AG04450 (cell line): ENCODE measurements around the gene PLCD3. TPM values are rescaled to one million over a fixed set of nuclear protein-coding genes. Genes with fewer than 3 reads are reported as not detected.

Experiments
- CTCF ChIA-PET: fragments of 300-600, 350-600 bp; formaldehyde crosslinking; extraction: SDS; loops from one replicate; lab custom pipeline; 2022; ENCODE audit warnings: antibody characterized with exemption, inconsistent platforms; lab: Charles Lee
- POLR2A ChIA-PET: fragments of 350-600 bp; formaldehyde crosslinking; extraction: SDS; loops from one replicate; lab custom pipeline; 2021; ENCODE audit warnings: antibody characterized with exemption, inconsistent platforms; lab: Yijun Ruan, JAX
- DNase-seq: peaks from one replicate; pipeline ENCODE4 v3.0.0-alpha.2; 2011; ENCODE audit warnings: low read depth, low spot score
- H3K27ac ChIP-seq: one replicate; pipeline ENCODE4 v1.5.1; 2012; ENCODE audit warnings: low read depth, low read length, control low read depth
- H3K27me3 ChIP-seq: one replicate; pipeline ENCODE4 v1.6.0; 2012; ENCODE audit warnings: low read length; ENCODE audit not compliant: control insufficient read depth, insufficient read depth
- H3K4me3 ChIP-seq: 2 replicates; pipeline ENCODE4 v1.5.1; 2011; ENCODE audit warnings: mild to moderate bottlenecking, low read depth, low read length, control low read depth
- H3K9me3 ChIP-seq: 2 replicates; pipeline ENCODE4 v1.5.1; 2012; ENCODE audit warnings: low read length; ENCODE audit not compliant: control insufficient read depth, insufficient read depth
- CTCF ChIP-seq: IDR thresholded peaks from 2 replicates; pipeline ENCODE4 v1.5.1; 2011; ENCODE audit warnings: low read depth, low read length, control low read depth, inconsistent platforms
- polyA plus RNA-seq: library from polyadenylated mRNA; depleted of rRNA; stranded (reverse); fragments of >200 nt; gene quantifications from 2 replicates; pipeline ENCODE4 v1.2.3, GENCODE V29; 2011

PLCD3 gene
- polyA plus RNA-seq, 1 experiment: 28.2 TPM

- TF ChIP-seq CTCF: peak; percentile 81
- peak overlapping the region; percentile 83 for H3K4me3 ChIP-seq
- no peak for DNase-seq
- H3K27ac ChIP-seq: no peak overlapping the region
- POLR2A ChIA-PET: no interaction called here
- CTCF ChIA-PET: interaction anchor here (0.5 to 4.5 kb wide), 7 partner anchors 8 to 67 kb away, joined by 3 to 181 read pairs (median 4); partner anchors contain the start of gene HEXIM1
- no peaks in the 10 kb centered on the region; the same call in 1 of the 2 replicates for H3K9me3 ChIP-seq
- no peaks in the 10 kb centered on the region for H3K27me3 ChIP-seq
Measured at GRCh38 chr17:45131616-45132319, 547 bp downstream of the PLCD3 start.

- no peak for DNase-seq
- peak overlapping the region; percentile 83 for H3K4me3 ChIP-seq
- TF ChIP-seq CTCF: no peak
- POLR2A ChIA-PET: interaction anchor here (0.6 kb wide), 1 partner anchor 215 kb away, joined by 4 read pairs; no protein-coding TSS in a partner anchor
- CTCF ChIA-PET: interaction anchor here (0.5 to 0.8 kb wide), 3 partner anchors 18 to 66 kb away, joined by 3 to 4 read pairs (median 3); partner anchors contain the start of gene HEXIM1
- no peak overlapping the region for H3K27ac ChIP-seq
- no peaks in the 10 kb centered on the region; the same call in 1 of the 2 replicates for H3K9me3 ChIP-seq
- H3K27me3 ChIP-seq: no peaks in the 10 kb centered on the region
Measured at GRCh38 chr17:45130681-45131615, 1.4 kb downstream of the PLCD3 start.

- no peak for DNase-seq
- TF ChIP-seq CTCF: no peak
- Histone ChIP-seq H3K9me3 (no peaks in the 10 kb centered on the region; the same call in 1 of the 2 replicates), H3K27ac (no peak overlapping the region), H3K27me3 (no peaks in the 10 kb centered on the region), H3K4me3 (no peak overlapping the region)
- ChIA-PET POLR2A (interaction anchor here (0.6 kb wide), 1 partner anchor 216 kb away, joined by 4 read pairs; no protein-coding TSS in a partner anchor), CTCF (interaction anchor here (0.6 kb wide), 1 partner anchor 19 kb away, joined by 3 read pairs; the partner anchor contains the start of gene HEXIM1)
Measured at GRCh38 chr17:45129940-45130680, 2.2 kb downstream of the PLCD3 start.

GRCh38 chr17:45129426-45129939 is 2.8 kb downstream of the PLCD3 start:
- POLR2A ChIA-PET: no interaction called here
- H3K4me3 ChIP-seq: no peak overlapping the region
- CTCF ChIA-PET: no interaction called here
- H3K27ac ChIP-seq: no peak overlapping the region
- DNase-seq: no peak
- no peak for TF ChIP-seq CTCF
- H3K27me3 ChIP-seq: no peaks in the 10 kb centered on the region
- no peaks in the 10 kb centered on the region; the same call in 1 of the 2 replicates for H3K9me3 ChIP-seq
